Ishikawa (cell line): ENCODE measurements around the gene ZNF783.

Source experiments
- CEBPB ChIP-seq: IDR thresholded peaks from 2 replicates; pipeline ENCODE4 v1.6.1; 2012
- CREB1 ChIP-seq: IDR thresholded peaks from 2 replicates; pipeline ENCODE4 v1.6.1; 2012; ENCODE audit warnings: low read depth
- EGR1 ChIP-seq: IDR thresholded peaks from 2 replicates; pipeline ENCODE4 v1.6.1; 2012
- EP300 ChIP-seq: IDR thresholded peaks from 2 replicates; pipeline ENCODE4 v1.6.1; 2012; ENCODE audit warnings: borderline replicate concordance
- FOXM1 ChIP-seq: IDR thresholded peaks from 2 replicates; pipeline ENCODE4 v1.6.1; 2012; ENCODE audit warnings: low read depth, borderline replicate concordance
- NFIC ChIP-seq: IDR thresholded peaks from 2 replicates; pipeline ENCODE4 v1.6.1; 2012
- RAD21 ChIP-seq: IDR thresholded peaks from 2 replicates; pipeline ENCODE4 v1.6.1; 2012; ENCODE audit warnings: low read depth
- TAF1 ChIP-seq: IDR thresholded peaks from 2 replicates; pipeline ENCODE4 v1.6.1; 2012; ENCODE audit warnings: low read depth, mild to moderate bottlenecking
- TCF12 ChIP-seq: IDR thresholded peaks from 2 replicates; pipeline ENCODE4 v1.6.1; 2012; ENCODE audit warnings: low read depth
- TEAD4 ChIP-seq: IDR thresholded peaks from 2 replicates; pipeline ENCODE4 v1.6.1; 2012
- YY1 ChIP-seq: IDR thresholded peaks from 2 replicates; pipeline ENCODE4 v1.6.1; 2012; ENCODE audit warnings: low read depth
- ZBTB7A ChIP-seq: IDR thresholded peaks from 2 replicates; pipeline ENCODE4 v1.6.1; 2012; ENCODE audit warnings: low read depth
- TF ChIP-seq, protein P1 (sequence below): IDR thresholded peaks from 2 replicates; pipeline ENCODE4 v1.6.1; 2012; ENCODE audit warnings: low read depth, mild to moderate bottlenecking
- TF ChIP-seq, protein P2 (sequence below): IDR thresholded peaks from 2 replicates; pipeline ENCODE4 v1.6.1; 2012
- TF ChIP-seq, protein P3 (sequence below): IDR thresholded peaks from 2 replicates; pipeline ENCODE4 v1.6.1; 2012

ZNF783 gene

DNA sequence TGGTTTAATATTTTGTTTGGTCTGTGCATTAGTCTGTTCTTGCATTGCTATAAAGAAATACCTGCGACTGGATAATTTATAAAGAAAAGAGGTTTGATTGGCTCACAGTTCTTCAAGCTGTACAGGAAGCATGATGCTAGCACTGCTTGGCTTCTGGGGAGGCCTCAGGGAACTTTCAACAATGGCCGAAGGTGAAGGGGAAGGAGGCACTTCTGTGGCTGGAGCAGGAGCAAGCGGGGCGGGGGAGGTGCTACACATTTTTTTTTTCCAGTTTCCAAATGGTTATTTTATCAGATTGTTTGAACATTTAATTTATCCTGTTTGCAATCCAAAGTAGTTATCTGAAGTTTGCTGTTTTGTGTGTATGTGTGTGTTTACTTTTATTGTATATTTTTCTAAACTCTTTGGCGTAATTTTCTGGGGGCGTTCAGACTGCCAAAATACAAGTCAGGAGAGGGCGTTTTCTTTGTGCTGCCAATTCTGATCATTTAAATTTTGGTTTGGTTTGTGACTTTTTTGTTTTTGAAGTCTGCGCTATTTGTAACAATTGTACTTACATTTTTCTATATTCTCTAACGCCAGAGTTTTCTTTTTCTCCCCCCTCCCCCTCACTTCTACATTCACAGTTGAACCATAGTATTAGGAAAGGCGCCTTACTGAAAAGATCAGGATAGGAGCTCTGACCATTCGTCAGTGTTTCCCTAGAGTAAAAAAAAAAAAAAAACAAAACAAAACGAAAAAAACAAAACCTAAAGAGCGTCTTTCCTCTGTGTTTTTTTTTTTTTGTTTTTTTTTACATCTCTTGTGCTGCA, 58.5 kb downstream of the ZNF783 start:
- TF ChIP-seq EGR1 (no peak), TCF12 (no peak), TEAD4 (no peak), RAD21 (no peak), EP300 (no peak), TAF1 (no peak), YY1 (no peak)
- TF ChIP-seq, protein P1, sequence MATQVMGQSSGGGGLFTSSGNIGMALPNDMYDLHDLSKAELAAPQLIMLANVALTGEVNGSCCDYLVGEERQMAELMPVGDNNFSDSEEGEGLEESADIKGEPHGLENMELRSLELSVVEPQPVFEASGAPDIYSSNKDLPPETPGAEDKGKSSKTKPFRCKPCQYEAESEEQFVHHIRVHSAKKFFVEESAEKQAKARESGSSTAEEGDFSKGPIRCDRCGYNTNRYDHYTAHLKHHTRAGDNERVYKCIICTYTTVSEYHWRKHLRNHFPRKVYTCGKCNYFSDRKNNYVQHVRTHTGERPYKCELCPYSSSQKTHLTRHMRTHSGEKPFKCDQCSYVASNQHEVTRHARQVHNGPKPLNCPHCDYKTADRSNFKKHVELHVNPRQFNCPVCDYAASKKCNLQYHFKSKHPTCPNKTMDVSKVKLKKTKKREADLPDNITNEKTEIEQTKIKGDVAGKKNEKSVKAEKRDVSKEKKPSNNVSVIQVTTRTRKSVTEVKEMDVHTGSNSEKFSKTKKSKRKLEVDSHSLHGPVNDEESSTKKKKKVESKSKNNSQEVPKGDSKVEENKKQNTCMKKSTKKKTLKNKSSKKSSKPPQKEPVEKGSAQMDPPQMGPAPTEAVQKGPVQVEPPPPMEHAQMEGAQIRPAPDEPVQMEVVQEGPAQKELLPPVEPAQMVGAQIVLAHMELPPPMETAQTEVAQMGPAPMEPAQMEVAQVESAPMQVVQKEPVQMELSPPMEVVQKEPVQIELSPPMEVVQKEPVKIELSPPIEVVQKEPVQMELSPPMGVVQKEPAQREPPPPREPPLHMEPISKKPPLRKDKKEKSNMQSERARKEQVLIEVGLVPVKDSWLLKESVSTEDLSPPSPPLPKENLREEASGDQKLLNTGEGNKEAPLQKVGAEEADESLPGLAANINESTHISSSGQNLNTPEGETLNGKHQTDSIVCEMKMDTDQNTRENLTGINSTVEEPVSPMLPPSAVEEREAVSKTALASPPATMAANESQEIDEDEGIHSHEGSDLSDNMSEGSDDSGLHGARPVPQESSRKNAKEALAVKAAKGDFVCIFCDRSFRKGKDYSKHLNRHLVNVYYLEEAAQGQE, result no peak
- TF ChIP-seq, protein P2, sequence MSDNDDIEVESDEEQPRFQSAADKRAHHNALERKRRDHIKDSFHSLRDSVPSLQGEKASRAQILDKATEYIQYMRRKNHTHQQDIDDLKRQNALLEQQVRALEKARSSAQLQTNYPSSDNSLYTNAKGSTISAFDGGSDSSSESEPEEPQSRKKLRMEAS, result no peak
- TF ChIP-seq, protein P3, sequence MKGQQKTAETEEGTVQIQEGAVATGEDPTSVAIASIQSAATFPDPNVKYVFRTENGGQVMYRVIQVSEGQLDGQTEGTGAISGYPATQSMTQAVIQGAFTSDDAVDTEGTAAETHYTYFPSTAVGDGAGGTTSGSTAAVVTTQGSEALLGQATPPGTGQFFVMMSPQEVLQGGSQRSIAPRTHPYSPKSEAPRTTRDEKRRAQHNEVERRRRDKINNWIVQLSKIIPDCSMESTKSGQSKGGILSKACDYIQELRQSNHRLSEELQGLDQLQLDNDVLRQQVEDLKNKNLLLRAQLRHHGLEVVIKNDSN, result no peak

DNA sequence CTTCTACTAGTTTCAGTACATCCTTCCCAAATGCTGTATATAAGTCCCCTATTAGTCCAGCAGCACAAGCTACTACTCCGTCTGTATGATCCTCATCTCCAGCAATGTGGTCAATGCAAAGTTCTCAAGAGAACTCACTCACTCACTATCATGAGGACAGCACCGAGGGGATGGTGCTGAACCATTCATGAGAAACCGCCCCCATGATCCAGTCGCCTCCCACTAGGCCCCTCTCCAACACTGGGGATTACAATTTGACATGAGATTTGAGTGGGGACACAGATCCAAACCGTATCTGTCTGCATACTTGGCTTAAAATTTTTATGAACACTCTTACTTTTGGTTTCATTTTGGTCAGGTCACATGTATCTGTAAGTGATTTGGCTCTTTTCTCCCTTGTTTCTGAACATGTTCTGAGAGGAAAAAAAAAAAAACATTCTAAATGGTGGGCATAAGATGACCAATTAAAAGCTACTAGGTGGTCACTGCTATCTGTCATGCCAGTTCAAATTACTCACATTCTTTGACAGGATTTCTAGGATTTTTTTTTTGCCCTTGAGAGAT, 60.1 kb downstream of the ZNF783 start:
- TF ChIP-seq TCF12 (no peak), RAD21 (no peak), CREB1 (no peak), YY1 (no peak), ZBTB7A (no peak), FOXM1 (no peak)
- TF ChIP-seq, protein P1, result no peak
- TF ChIP-seq, protein P2, result no peak

DNA sequence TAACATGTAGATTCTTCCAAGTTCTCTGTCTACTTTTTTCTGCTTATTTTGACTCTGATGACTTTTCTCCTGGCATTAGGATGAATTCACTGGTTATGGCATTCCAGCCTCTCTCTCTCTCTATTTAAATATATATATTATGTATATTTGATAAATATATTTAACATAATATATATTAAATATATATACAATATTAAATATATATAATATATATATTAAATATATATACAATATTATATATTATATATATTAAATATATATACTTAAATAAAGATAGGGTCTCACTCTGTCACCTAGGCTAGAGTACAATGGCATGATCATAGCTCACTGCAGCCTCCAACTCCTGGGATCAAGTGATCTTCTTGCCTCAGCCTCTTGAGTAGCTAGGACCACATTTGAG, 60.7 kb downstream of the ZNF783 start:
- TF ChIP-seq EP300 (no peak), FOXM1 (no peak), NFIC (no peak), CEBPB (no peak), YY1 (no peak), TAF1 (no peak), EGR1 (no peak), TCF12 (no peak), TEAD4 (no peak), ZBTB7A (no peak), RAD21 (no peak), CREB1 (no peak)
- TF ChIP-seq, protein P1, result no peak
- TF ChIP-seq, protein P2, result no peak
- TF ChIP-seq, protein P3, result no peak

DNA sequence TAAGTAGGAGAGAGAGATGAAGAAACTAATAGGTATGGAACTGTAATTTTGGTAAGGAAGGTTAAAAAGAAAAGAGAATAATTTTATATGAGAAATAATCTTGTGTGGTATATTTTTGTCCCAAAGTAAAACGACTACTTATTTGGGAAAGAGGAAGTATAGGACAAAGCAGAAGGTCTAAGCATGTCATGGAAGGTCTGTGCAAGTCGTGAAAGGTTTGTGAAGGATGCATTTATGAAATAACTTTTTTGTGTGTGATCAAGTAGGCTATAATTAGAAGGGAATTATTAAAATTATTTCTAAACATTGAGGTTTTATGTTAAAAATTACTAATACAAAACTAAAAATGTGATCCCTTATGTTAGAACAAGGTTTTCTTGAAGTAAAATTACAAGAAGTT, 63.3 kb downstream of the ZNF783 start:
- TF ChIP-seq FOXM1 (no peak), EP300 (no peak), TCF12 (no peak), CREB1 (no peak), TEAD4 (no peak)
- TF ChIP-seq, protein P1, result no peak
- TF ChIP-seq, protein P3, result no peak
